GM19043 (cell line): ENCODE measurements around the gene NPFF.
"Not testable (repeated sequence)": the region's sequence is repeated elsewhere in the genome, so short reads cannot be mapped to it uniquely, and the experiment has no call there.

ENCODE experiments used
- ATAC-seq: cut with Tn5 transposase; IDR thresholded peaks from one replicate; pipeline ENCODE4 v1.9.1; 2021; ENCODE audit warnings: low read depth; ENCODE audit not compliant: unreplicated experiment

NPFF gene

GRCh38 chr12:53497461-53497860 is 9.8 kb downstream of the NPFF start:
- ATAC-seq, result no peak

- no peak for ATAC-seq
Measured at GRCh38 chr12:53496752-53497032, 10.6 kb downstream of the NPFF start.

DNA sequence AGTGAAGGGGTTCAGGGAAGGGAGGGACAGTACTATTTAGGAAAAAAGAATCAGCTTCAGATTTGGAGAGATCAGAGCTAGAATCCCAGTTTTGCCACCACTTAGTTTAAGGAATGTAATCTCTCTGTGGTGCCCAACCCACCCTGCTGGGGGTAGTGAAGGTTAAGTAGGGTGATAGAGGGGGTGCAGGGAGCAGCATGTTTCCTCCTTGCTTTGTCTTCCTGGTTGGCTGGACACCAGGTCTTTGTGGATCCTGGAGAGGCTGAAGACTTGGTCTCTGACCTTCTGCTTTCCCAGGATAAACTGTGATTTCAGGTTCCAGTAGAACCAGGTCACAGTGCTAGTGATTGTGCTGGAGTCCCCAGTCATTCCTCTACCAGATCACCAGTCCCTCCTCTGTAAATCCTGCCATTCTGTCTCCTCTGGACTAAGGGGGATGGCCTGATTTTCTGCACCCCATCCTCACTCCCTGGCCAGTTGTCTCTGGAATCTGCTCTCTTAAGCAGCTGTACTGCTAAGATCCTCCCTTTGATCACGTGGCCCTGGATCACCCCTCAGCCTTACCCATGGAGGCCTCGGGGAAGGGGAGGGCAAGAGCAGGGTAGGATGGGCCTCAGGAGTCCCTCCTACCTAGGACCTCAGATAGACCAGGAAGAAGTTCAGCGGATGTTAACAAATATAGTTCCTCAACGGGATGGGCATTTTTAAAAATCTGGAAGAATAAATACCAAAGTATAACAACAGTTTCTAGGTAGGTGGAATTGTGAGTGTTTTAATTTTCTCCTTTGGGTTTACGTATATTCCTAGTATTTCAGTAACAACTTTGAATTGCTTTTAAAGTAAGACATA is 11.2 kb downstream of the NPFF start:
- ATAC-seq, result no peak

GRCh38 chr12:53493610-53494391 is 13.5 kb downstream of the NPFF start:
- ATAC-seq, result no peak

DNA sequence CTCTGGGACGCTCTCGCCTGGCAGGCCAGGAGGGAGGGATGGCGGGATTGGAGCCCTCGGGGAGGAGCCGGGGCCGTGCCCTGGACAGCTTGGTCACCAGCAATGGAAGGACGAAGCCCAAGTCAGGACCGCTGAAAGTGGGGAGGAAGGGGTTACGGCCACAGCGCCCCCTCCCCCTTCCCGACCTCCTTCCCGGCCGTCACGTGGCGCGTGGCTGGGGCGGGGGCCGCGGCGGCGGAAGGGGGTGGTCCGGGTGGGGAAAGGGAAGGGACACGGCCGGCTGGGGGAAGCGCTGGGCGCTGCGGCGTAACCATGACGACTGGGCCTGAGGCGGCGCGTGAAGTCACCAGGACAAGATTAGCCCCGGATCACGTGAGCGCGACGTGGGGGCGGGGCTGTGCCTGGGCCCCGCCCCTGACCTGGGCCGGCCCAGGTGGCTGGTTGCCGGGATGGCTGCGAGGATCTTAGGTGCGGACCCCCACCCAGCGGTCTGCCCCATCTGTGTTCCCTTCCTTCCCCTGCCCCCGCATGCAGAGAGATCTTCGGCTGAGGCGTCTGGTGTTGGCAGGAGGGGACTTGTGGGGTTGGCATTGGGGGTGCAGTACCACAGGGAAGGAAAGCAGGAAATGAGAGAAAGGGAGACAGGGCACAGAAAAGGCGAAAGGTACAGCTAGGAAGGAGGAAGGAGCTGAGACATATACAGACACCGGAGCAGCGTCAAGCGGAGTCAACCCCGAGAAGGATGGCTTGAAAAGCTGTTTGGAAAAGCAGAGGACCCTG is 14.3 kb downstream of the NPFF start:
- peak; percentile 96 for ATAC-seq

GRCh38 chr12:53492188-53492587 is 15.1 kb downstream of the NPFF start:
- no peak for ATAC-seq

DNA sequence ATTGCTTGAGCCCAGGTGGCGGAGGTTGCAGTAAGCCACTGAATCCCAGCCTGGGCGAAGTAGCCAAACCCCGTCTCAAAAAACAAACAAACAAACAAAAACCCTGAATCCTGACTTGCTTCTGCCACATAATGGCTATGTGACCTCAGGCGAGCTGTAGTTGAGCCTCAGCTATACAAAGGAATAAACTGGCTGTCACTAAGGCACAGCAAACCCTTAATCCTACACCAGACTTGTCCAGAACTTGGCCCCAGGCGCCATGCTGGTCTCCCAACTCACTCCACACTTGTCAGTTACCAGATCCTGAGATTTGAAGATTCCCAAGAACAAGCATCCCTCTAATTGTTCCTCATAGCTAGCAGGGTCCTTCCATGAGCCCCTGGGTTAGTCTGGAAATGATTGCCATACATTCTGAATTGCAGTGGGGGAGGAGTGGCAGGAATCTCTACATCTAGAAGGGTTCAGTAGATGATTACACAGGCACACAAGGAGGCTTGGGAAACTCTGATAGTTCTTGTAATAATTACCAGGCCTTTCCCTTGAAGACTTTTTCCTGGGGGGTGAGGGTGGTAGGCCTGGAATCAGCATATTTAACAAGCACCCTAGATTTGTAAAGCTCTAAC is 17.9 kb downstream of the NPFF start:
- ATAC-seq, result no peak

- ATAC-seq, result no peak
Measured at GRCh38 chr12:53486736-53487487, 20.4 kb downstream of the NPFF start.

GRCh38 chr12:53485955-53486735 is 21.1 kb downstream of the NPFF start:
- ATAC-seq, result no peak

GRCh38 chr12:53484686-53485575 is 22.4 kb downstream of the NPFF start:
- no peak for ATAC-seq

DNA sequence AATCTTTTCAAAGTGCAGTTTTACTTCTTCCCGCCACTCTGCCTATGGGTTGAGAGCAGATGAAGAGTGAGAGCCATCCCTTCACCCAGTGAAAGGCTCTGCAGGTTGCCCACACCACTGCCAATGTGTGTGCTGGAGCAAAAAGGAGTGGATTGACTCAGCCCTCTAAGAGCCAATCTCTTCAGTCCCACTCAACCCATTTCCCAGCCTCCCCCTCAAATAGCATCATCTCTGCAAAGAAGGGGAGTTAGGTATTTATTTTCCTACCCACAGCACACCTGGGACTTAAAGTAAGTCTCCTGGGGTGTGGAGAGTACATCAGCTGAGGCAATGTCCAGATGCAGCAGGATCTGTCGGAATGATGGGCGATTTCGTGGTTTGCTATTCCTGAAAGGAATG is 23.3 kb downstream of the NPFF start:
- ATAC-seq, result no peak

DNA sequence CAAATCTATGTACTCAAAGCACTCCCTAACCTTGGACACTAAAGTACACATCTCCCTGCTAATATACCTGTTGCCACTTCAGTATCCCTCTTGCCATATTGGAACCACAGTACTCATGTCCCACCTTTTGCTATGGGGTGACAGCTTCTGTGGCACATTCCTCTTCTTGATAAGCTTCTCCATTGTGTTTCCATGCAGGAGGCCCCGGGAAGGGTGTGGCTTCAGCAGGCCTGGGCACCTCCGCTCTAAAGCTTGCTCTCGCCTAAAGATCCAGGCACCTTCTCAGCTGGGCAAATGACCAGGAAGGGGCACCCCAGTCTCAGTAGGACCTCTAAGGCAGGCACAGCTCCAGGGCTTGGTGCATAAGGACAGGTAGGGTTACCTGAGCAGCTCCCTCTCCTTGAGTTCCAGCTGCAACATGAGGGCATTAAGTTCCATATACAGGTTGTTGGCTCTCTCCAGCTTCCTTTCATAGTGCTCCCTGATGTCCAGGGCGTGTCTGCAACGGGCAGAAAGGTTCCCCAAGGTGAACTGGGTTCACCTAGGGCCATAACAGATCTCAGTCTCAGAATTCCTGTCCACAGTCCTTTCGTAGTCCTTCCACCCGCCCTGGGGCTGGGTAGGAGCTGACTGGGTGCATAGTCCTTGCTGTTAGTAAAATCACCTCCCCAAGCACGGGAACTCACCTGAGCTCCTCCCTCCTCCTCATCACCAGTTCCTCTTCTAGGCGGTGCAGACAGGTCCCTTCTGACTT is 23.9 kb downstream of the NPFF start:
- no peak for ATAC-seq

DNA sequence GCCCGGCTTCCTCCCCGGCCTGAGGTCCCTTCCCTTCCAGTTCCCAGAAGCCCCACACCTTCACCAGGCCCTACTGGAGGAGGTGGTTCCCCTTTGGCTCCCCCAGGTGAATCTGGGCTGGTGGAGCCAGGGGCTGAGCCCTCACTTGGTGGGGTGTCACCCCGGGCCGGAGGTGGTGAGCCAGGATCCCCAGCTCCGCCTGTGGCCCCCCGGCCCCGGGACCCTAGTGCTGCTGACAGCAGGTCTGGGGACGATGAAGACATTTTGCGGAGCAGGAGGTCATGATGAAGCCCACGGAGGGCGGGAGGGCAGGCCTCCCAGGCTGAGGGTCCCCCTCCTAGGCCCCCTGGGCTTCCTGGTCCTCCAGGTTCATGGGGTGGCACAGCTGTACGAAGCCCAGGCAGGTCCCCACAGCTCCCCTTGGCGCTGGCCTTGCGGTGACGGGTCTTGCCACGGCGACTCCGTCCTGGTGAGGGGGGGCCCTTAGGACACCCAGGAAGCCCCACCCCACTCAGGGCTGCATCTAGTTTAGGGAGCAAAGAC is 24.6 kb downstream of the NPFF start:
- no peak for ATAC-seq

GRCh38 chr12:53481939-53482586 is 25.2 kb downstream of the NPFF start:
- no peak for ATAC-seq

- ATAC-seq, result not testable (repeated sequence)
Measured at GRCh38 chr12:53481458-53481857, 25.8 kb downstream of the NPFF start.

DNA sequence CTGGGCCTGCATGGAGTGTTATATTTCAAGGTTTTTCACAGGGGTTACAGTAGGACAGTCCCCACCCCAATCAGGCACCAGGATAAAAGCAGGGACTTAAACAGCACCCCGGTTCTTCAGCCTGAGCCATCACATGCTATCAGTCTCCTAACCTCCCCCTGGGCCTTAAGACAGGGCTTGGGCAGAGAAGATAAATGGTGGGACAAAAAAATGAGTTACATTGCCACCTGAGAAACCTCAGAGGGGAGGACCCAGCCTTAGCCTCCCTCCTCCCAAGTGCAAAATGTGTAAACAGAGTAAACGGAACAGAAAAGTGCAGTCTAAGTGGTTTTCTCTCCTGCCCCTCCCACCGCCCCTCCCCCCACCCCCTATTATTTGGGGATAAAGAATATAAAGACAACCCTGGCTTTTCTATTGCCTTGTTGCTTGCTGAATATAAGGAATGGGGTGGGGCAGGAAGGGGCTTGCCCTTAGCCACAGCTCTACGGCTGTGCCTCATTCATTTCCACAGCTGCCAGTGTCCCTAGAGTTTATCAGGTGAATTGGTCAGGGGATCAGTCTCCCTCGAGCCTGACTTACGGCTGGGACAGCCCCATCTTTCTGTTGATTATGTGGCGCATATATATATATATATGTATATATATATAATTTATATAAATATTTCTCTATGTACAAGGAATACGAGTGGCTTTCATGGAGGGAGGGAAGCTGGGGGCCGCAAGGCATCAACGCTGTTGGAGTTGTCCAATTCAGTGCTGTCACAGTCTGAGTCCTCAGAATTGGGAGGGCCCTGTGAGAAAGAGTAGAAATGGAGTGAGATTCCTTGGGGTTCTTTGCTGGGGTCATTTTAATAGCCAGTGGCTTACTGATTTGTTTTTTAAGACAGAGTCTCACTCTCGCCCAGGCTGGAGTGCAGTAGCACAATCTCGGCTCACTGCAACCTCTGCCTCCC is 26.5 kb downstream of the NPFF start:
- no peak for ATAC-seq
